GM12892 (cell line): Measurements from ENCODE around the gene PDPK1.
"Not testable (repeated sequence)": the region's sequence is repeated elsewhere in the genome, so short reads cannot be mapped to it uniquely, and the experiment has no call there.

ENCODE experiments used
- POLR2A ChIP-seq: IDR thresholded peaks from 2 replicates; pipeline ENCODE4 v1.6.1; 2011; ENCODE audit warnings: low read depth, low read length, control low read depth
- POLR2AphosphoS5 ChIP-seq: IDR thresholded peaks from 2 replicates; pipeline ENCODE4 v1.6.1; 2011; ENCODE audit warnings: low read depth, low read length, control low read depth
- TAF1 ChIP-seq: IDR thresholded peaks from 2 replicates; pipeline ENCODE4 v1.6.1; 2011; ENCODE audit warnings: low read depth, mild to moderate bottlenecking, control low read depth, low read length, borderline replicate concordance

GRCh38 chr16:2621395-2621794, 83.6 kb downstream of the PDPK1 start:
- not testable (repeated sequence) for TF ChIP-seq POLR2AphosphoS5, POLR2A, TAF1
